ENCODE data around the gene STX17. TPM values are rescaled to one million over a fixed set of nuclear protein-coding genes. Genes with fewer than 3 reads are reported as not detected.

The STX17 gene
- total and polyA plus RNA-seq, 8 donors: 4.6 to 44.8 (median 18.0) TPM

- no peak overlapping the region for H3K4me3 ChIP-seq
- no peaks in the 10 kb centered on the region for H3K27me3 ChIP-seq
- intact Hi-C loops (cut with DNase I; ENCODE audit: low total_unique reads): no loop called here
- no peaks in the 10 kb centered on the region for H3K4me1 ChIP-seq
- H3K9me3 ChIP-seq: no peaks in the 10 kb centered on the region
- H3K27ac ChIP-seq: no peak overlapping the region
- no peaks in the 10 kb centered on the region for H3K36me3 ChIP-seq
- TF ChIP-seq EP300 (IDR thresholded peaks at IDR 0.05) (no peak), POLR2AphosphoS5 (IDR thresholded peaks at IDR 0.05) (no peak)
- DNase-seq: no peak
Measured at GRCh38 chr9:99881769-99882168, 24.7 kb upstream of the STX17 start.

DNA sequence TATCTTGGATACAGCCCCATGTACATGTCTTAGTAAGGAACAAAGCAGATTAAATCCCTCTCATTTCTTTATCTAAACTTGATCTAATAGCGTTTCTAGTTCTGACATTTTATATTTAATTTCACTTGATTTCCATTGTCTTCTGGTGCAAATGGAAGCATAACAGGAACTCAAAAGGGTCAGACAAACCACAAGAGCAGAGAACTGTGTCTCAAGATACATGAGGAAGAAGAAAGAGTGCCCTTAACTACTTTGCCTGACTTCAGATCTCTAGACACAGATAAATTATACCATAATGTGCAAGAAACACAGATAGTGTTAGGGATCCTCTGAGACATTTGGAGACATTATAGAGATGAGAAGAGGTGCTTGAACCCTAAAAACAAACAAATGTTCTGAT lies 20.7 kb upstream of the STX17 start:
- DNase-seq: no peak
- Histone ChIP-seq H3K4me3 (no peak overlapping the region), H3K36me3 (no peaks in the 10 kb centered on the region), H3K27me3 (no peaks in the 10 kb centered on the region), H3K27ac (no peak overlapping the region), H3K9me3 (no peaks in the 10 kb centered on the region), H3K4me1 (no peaks in the 10 kb centered on the region)
- 46 to 62% (median 48%) methylated on average over 1 of the region's 1 CpG for whole genome bisulfite sequencing, 5 donors
- intact Hi-C loops (cut with DNase I; ENCODE audit: low total_unique reads): no loop called here
- TF ChIP-seq POLR2AphosphoS5 (IDR thresholded peaks at IDR 0.05) (no peak), EP300 (IDR thresholded peaks at IDR 0.05) (no peak), POLR2A (IDR thresholded peaks at IDR 0.05) (no peak), CTCF (IDR thresholded peaks at IDR 0.05) (no peak)

GRCh38 chr9:99889120-99889519 lies 17.3 kb upstream of the STX17 start:
- no peak overlapping the region for H3K27ac ChIP-seq
- H3K9me3 ChIP-seq: no peaks in the 10 kb centered on the region
- H3K27me3 ChIP-seq: no peaks in the 10 kb centered on the region
- TF ChIP-seq EP300 (IDR thresholded peaks at IDR 0.05) (no peak), CTCF (IDR thresholded peaks at IDR 0.05) (no peak), POLR2AphosphoS5 (IDR thresholded peaks at IDR 0.05) (no peak)
- H3K4me3 ChIP-seq: no peak overlapping the region
- no peaks in the 10 kb centered on the region for H3K4me1 ChIP-seq
- no peak for DNase-seq
- intact Hi-C loops (cut with DNase I; ENCODE audit: low total_unique reads): no loop called here
- H3K36me3 ChIP-seq: no peaks in the 10 kb centered on the region
- 85 to 100% (median 97%) methylated on average over 1 of the region's 1 CpG for WGBS, 5 donors

- H3K4me1 ChIP-seq: no peaks in the 10 kb centered on the region
- whole genome bisulfite sequencing, 5 donors: 53 to 78% (median 70%) methylated on average over 2 of the region's 2 CpGs
- intact Hi-C loops (cut with DNase I; ENCODE audit: low total_unique reads): no loop called here
- H3K4me3 ChIP-seq: no peak overlapping the region
- no peaks in the 10 kb centered on the region for H3K36me3 ChIP-seq
- TF ChIP-seq POLR2A (IDR thresholded peaks at IDR 0.05): no peak
- no peak for TF ChIP-seq EP300 (IDR thresholded peaks at IDR 0.05)
- TF ChIP-seq POLR2AphosphoS5 (IDR thresholded peaks at IDR 0.05): no peak
- no peak for TF ChIP-seq CTCF (IDR thresholded peaks at IDR 0.05)
- no peak overlapping the region for H3K27ac ChIP-seq
- no peaks in the 10 kb centered on the region for H3K9me3 ChIP-seq
- H3K27me3 ChIP-seq: no peaks in the 10 kb centered on the region
- DNase-seq: no peak
Measured at GRCh38 chr9:99894826-99895225, 11.6 kb upstream of the STX17 start.

GRCh38 chr9:99895510-99895909 lies 10.9 kb upstream of the STX17 start:
- no peaks in the 10 kb centered on the region for H3K27me3 ChIP-seq
- no peak overlapping the region for H3K4me3 ChIP-seq
- no peaks in the 10 kb centered on the region for H3K9me3 ChIP-seq
- no peak for DNase-seq
- H3K36me3 ChIP-seq: no peaks in the 10 kb centered on the region
- intact Hi-C loops (cut with DNase I; ENCODE audit: low total_unique reads): no loop called here
- no peaks in the 10 kb centered on the region for H3K4me1 ChIP-seq
- WGBS, 5 donors: 94 to 100% (median 96%) methylated on average over 5 to 6 of the region's 6 CpGs
- TF ChIP-seq POLR2A (IDR thresholded peaks at IDR 0.05) (no peak), POLR2AphosphoS5 (IDR thresholded peaks at IDR 0.05) (no peak), EP300 (IDR thresholded peaks at IDR 0.05) (no peak)
- H3K27ac ChIP-seq: no peak overlapping the region

Data from stomach (tissue), 9 donors.